ENCODE results near the gene SEMA5A. TPM values are rescaled to one million over a fixed set of nuclear protein-coding genes. Genes with fewer than 3 reads are reported as not detected.

Gene SEMA5A
- polyA plus RNA-seq, 1 donor from 2014 or later, result 3.2 TPM

- Histone ChIP-seq H4K20me1 (ENCODE audit: insufficient read depth) (no peaks in the 10 kb centered on the region), H3K27ac (ENCODE audit: low read length) (no peak overlapping the region), H3K4me2 (ENCODE audit: low read length) (no peak overlapping the region), H3K9ac (ENCODE audit: low read length) (no peak overlapping the region), H3K79me2 (replicated peaks; ENCODE audit: insufficient read depth, low read length) (no peaks in the 10 kb centered on the region), H3K36me3 (ENCODE audit: insufficient read depth, low read length) (no peaks in the 10 kb centered on the region), H3F3A (ENCODE audit: insufficient read depth, low read length, poor library complexity, severe bottlenecking) (peaks cover 3% of the 10 kb centered on the region), H2AFZ (ENCODE audit: low read depth, low read length) (no peak overlapping the region), H3K9me2 (ENCODE audit: insufficient read depth, low read length) (no peaks in the 10 kb centered on the region), H3K4me3 (ENCODE audit: low read length) (no peak overlapping the region), H3K27me3 (ENCODE audit: insufficient read depth, low read depth, low read length) (no peaks in the 10 kb centered on the region), H3K9me3 (ENCODE audit: low read length) (no peaks in the 10 kb centered on the region)
- no peak for TF ChIP-seq EZH2 (IDR thresholded peaks at IDR 0.05; ENCODE audit: borderline replicate concordance, insufficient read depth, low read length, poor library complexity, severe bottlenecking)
- no peak for TF ChIP-seq POLR2AphosphoS5 (IDR thresholded peaks at IDR 0.05)
- TF ChIP-seq REST (IDR thresholded peaks at IDR 0.05; ENCODE audit: borderline replicate concordance), result no peak
- TF ChIP-seq MXI1 (conservative IDR thresholded peaks at IDR 0.05; ENCODE audit: poor library complexity, severe bottlenecking), result no peak
- TF ChIP-seq EP300 (conservative IDR thresholded peaks at IDR 0.05; ENCODE audit: poor library complexity, severe bottlenecking), result no peak
- no peak for TF ChIP-seq SMC3 (conservative IDR thresholded peaks at IDR 0.05; ENCODE audit: poor library complexity)
- no peak for TF ChIP-seq TAF1 (IDR thresholded peaks at IDR 0.05; ENCODE audit: low read depth)
- TF ChIP-seq CTCF (IDR thresholded peaks at IDR 0.05; ENCODE audit: poor library complexity, severe bottlenecking), result no peak
- TF ChIP-seq RAD21 (conservative IDR thresholded peaks at IDR 0.05), result no peak
Measured at GRCh38 chr5:9430306-9430705, 115.6 kb downstream of the SEMA5A start.

GRCh38 chr5:9429691-9430215 lies 116.1 kb downstream of the SEMA5A start:
- Histone ChIP-seq H3K9ac (ENCODE audit: low read length) (no peak overlapping the region), H3F3A (ENCODE audit: insufficient read depth, low read length, poor library complexity, severe bottlenecking) (peaks cover 3% of the 10 kb centered on the region), H3K27me3 (ENCODE audit: insufficient read depth, low read depth, low read length) (no peaks in the 10 kb centered on the region), H3K4me3 (ENCODE audit: low read length) (no peak overlapping the region), H3K4me2 (ENCODE audit: low read length) (no peak overlapping the region), H3K79me2 (replicated peaks; ENCODE audit: insufficient read depth, low read length) (no peaks in the 10 kb centered on the region), H3K9me3 (ENCODE audit: low read length) (no peaks in the 10 kb centered on the region), H3K27ac (ENCODE audit: low read length) (no peak overlapping the region), H4K20me1 (ENCODE audit: insufficient read depth) (no peaks in the 10 kb centered on the region), H3K36me3 (ENCODE audit: insufficient read depth, low read length) (no peaks in the 10 kb centered on the region), H2AFZ (ENCODE audit: low read depth, low read length) (no peak overlapping the region), H3K9me2 (ENCODE audit: insufficient read depth, low read length) (no peaks in the 10 kb centered on the region)
- TF ChIP-seq MXI1 (conservative IDR thresholded peaks at IDR 0.05; ENCODE audit: poor library complexity, severe bottlenecking), result no peak
- TF ChIP-seq RAD21 (conservative IDR thresholded peaks at IDR 0.05), result no peak
- no peak for TF ChIP-seq CTCF (IDR thresholded peaks at IDR 0.05; ENCODE audit: poor library complexity, severe bottlenecking)
- TF ChIP-seq REST (IDR thresholded peaks at IDR 0.05; ENCODE audit: borderline replicate concordance), result no peak
- TF ChIP-seq SMC3 (conservative IDR thresholded peaks at IDR 0.05; ENCODE audit: poor library complexity), result no peak
- no peak for TF ChIP-seq TAF1 (IDR thresholded peaks at IDR 0.05; ENCODE audit: low read depth)
- no peak for TF ChIP-seq POLR2AphosphoS5 (IDR thresholded peaks at IDR 0.05)
- TF ChIP-seq EZH2 (IDR thresholded peaks at IDR 0.05; ENCODE audit: borderline replicate concordance, insufficient read depth, low read length, poor library complexity, severe bottlenecking), result no peak
- no peak for TF ChIP-seq EP300 (conservative IDR thresholded peaks at IDR 0.05; ENCODE audit: poor library complexity, severe bottlenecking)
